Smooth muscle cell (in vitro differentiated cells): Measurements from ENCODE around the gene TEX2. TPM values are rescaled to one million over a fixed set of nuclear protein-coding genes. Genes with fewer than 3 reads are reported as not detected.

Experiments
- DNase-seq: peaks from one replicate; lab custom pipeline; 2025; ENCODE audit not compliant: unreplicated experiment; lab: John Stamatoyannopoulos, UW
- H2AFZ ChIP-seq: fragments of 200-600 bp; sonication (generic); 2 replicates; pipeline ENCODE4 v1.6.0; 2016; ENCODE audit warnings: antibody characterized with exemption, low read depth, mild to moderate bottlenecking
- H3F3A ChIP-seq: fragments of 200-600 bp; sonication (generic); 2 replicates; pipeline ENCODE4 v1.6.0; 2017; ENCODE audit warnings: antibody characterized with exemption, low read depth
- H3K27ac ChIP-seq: fragments of 200-600 bp; sonication (generic); 2 replicates; pipeline ENCODE4 v1.5.1; 2016; ENCODE audit warnings: low read depth, mild to moderate bottlenecking
- H3K27me3 ChIP-seq: fragments of 200-600 bp; sonication (generic); 2 replicates; pipeline ENCODE4 v1.6.1; 2016; ENCODE audit warnings: low read depth, mild to moderate bottlenecking
- H3K36me3 ChIP-seq: fragments of 200-600 bp; sonication (generic); 2 replicates; pipeline ENCODE4 v1.5.1; 2016; ENCODE audit warnings: low read depth
- H3K4me1 ChIP-seq: fragments of 200-600 bp; sonication (generic); 2 replicates; pipeline ENCODE4 v1.5.1; 2016; ENCODE audit warnings: low read depth
- H3K4me2 ChIP-seq: fragments of 200-600 bp; sonication (generic); 2 replicates; pipeline ENCODE4 v1.6.0; 2016; ENCODE audit warnings: mild to moderate bottlenecking
- H3K4me3 ChIP-seq: fragments of 200-600 bp; sonication (generic); 2 replicates; pipeline ENCODE4 v1.5.1; 2016; ENCODE audit warnings: mild to moderate bottlenecking
- H3K79me2 ChIP-seq: fragments of 200-600 bp; sonication (generic); 2 replicates; pipeline ENCODE4 v1.6.0; 2016; ENCODE audit warnings: low read depth, mild to moderate bottlenecking
- H3K9ac ChIP-seq: fragments of 200-600 bp; sonication (generic); 2 replicates; pipeline ENCODE4 v1.6.0; 2016; ENCODE audit warnings: low read depth
- H3K9me3 ChIP-seq: fragments of 200-600 bp; sonication (generic); replicated peaks from 2 replicates; pipeline ENCODE4 v1.5.1; 2016; ENCODE audit warnings: low read depth
- H4K20me1 ChIP-seq: fragments of 200-600 bp; sonication (generic); 2 replicates; pipeline ENCODE4 v1.6.0; 2016; ENCODE audit warnings: low read depth
- CTCF ChIP-seq: fragments of 200-600 bp; sonication (generic); IDR thresholded peaks from 2 replicates; pipeline ENCODE4 v1.5.1; 2017; ENCODE audit warnings: borderline replicate concordance, mild to moderate bottlenecking, antibody characterized with exemption; ENCODE audit not compliant: insufficient read depth, poor library complexity, severe bottlenecking
- WGBS: methylation state at CpG from one replicate; pipeline ENCODE4 v1.1.7; 2016; ENCODE audit warnings: low lambda C conversion rate; 5-methylcytosine and 5-hydroxymethylcytosine counted together
- polyA plus RNA-seq: library from polyadenylated mRNA; unstranded; fragments of >200 nt; fragmentation: Nextera tagmentation; extraction: Ambion mirVana; gene quantifications from 2 replicates; pipeline ENCODE4 v1.2.1, GENCODE V29; 2016
- total RNA-seq: library from RNA; depleted of rRNA; stranded (reverse); fragments of >200 nt; gene quantifications from 2 replicates; pipeline ENCODE4 v1.2.3, GENCODE V29; 2014

Gene TEX2
- total and polyA plus RNA-seq, 2 experiments from 2014 or later: 8.6 to 26.2 TPM

GRCh38 chr17:64232466-64233262 is 30.4 kb downstream of the TEX2 start:
- Histone ChIP-seq H3K79me2 (peaks cover 53% of the 10 kb centered on the region), H3K27me3 (no peaks in the 10 kb centered on the region), H3K4me3 (no peak overlapping the region), H3K9ac (no peak overlapping the region), H3K9me3 (no peaks in the 10 kb centered on the region), H4K20me1 (peaks cover 3% of the 10 kb centered on the region), H2AFZ (no peak overlapping the region), H3K27ac (peak overlapping the region; percentile 78), H3K4me1 (peaks cover 7% of the 10 kb centered on the region), H3K36me3 (no peaks in the 10 kb centered on the region), H3F3A (no peaks in the 10 kb centered on the region), H3K4me2 (no peak overlapping the region)
- no peak for TF ChIP-seq CTCF
- DNase-seq: no peak
- WGBS: 89% methylated on average over 2 of the region's 2 CpGs

- H3K9ac ChIP-seq: no peak overlapping the region
- H3F3A ChIP-seq: no peaks in the 10 kb centered on the region
- H3K4me2 ChIP-seq: no peak overlapping the region
- H3K27ac ChIP-seq: peak overlapping the region; percentile 78
- no peak for TF ChIP-seq CTCF
- peaks cover 5% of the 10 kb centered on the region for H3K4me1 ChIP-seq
- H3K27me3 ChIP-seq: no peaks in the 10 kb centered on the region
- DNase-seq: no peak
- H4K20me1 ChIP-seq: peaks cover 3% of the 10 kb centered on the region
- no peaks in the 10 kb centered on the region for H3K36me3 ChIP-seq
- H3K79me2 ChIP-seq: peaks cover 55% of the 10 kb centered on the region
- H2AFZ ChIP-seq: no peak overlapping the region
- no peak overlapping the region for H3K4me3 ChIP-seq
- H3K9me3 ChIP-seq: no peaks in the 10 kb centered on the region
- 46% methylated on average over 6 of the region's 6 CpGs for WGBS
Measured at GRCh38 chr17:64231567-64232141, 31.4 kb downstream of the TEX2 start.

- no peak overlapping the region for H2AFZ ChIP-seq
- no peaks in the 10 kb centered on the region for H3K9me3 ChIP-seq
- DNase-seq: no peak
- no peaks in the 10 kb centered on the region for H3K27me3 ChIP-seq
- peaks cover 3% of the 10 kb centered on the region for H4K20me1 ChIP-seq
- H3K9ac ChIP-seq: no peak overlapping the region
- no peaks in the 10 kb centered on the region for H3F3A ChIP-seq
- 88% methylated on average over 1 of the region's 1 CpG for whole genome bisulfite sequencing
- peaks cover 5% of the 10 kb centered on the region for H3K4me1 ChIP-seq
- peaks cover 52% of the 10 kb centered on the region for H3K79me2 ChIP-seq
- peak overlapping the region; percentile 59 for H3K4me2 ChIP-seq
- peak overlapping the region; percentile 78 for H3K27ac ChIP-seq
- H3K4me3 ChIP-seq: no peak overlapping the region
- no peak for TF ChIP-seq CTCF
- H3K36me3 ChIP-seq: no peaks in the 10 kb centered on the region
Measured at GRCh38 chr17:64230791-64231408, 32.2 kb downstream of the TEX2 start.
